ENCODE results near the gene SH3GL3.

GRCh38 chr15:83413054-83413719, 34.0 kb upstream of the SH3GL3 start:
- no peak for TF ChIP-seq CTCF (IDR thresholded peaks at IDR 0.05)
- no peak for TF ChIP-seq POLR2A (IDR thresholded peaks at IDR 0.05)

Data from adrenal gland (tissue), 5 donors.